ENCODE data around the gene CDON. TPM values are rescaled to one million over a fixed set of nuclear protein-coding genes. Genes with fewer than 3 reads are reported as not detected.

Gene CDON
- total and polyA plus RNA-seq, 2 donors (not counting 1 experiment from before 2014, with no cell fraction given), result 0.01 TPM; not detected in 1

GRCh38 chr11:126063507-126063852 is 814 bp upstream of the CDON start:
- Histone ChIP-seq H3K27me3 (replicated peaks in 1 of 4; ENCODE audit: control extremely low read depth in 1 of 4, control insufficient read depth in 3 of 4, insufficient read depth in 4 of 4, low read length in 3 of 4) (peaks cover 0 to 24% (median 17%) of the 10 kb centered on the region in 4 experiments), H3K27ac (ENCODE audit: low read length in 2 of 2) (no peak overlapping the region), H3K4me3 (ENCODE audit: control extremely low read depth in 1 of 5, extremely low read depth in 1 of 5, insufficient read depth in 1 of 5, low read depth in 2 of 5, low read length in 4 of 5) (peak overlapping the region in 2 of 5 experiments; percentile 63 to 69), H3K9me3 (ENCODE audit: control extremely low read depth in 1 of 3, control insufficient read depth in 2 of 3, insufficient read depth in 1 of 3, low read length in 2 of 3) (peaks cover 0 to 8% (median 2%) of the 10 kb centered on the region in 3 donors), H3K9ac (ENCODE audit: low read length) (peak overlapping the region; percentile 77), H3K4me1 (ENCODE audit: control insufficient read depth in 2 of 2, insufficient read depth in 2 of 2, low read length in 2 of 2) (peaks cover 8 to 10% of the 10 kb centered on the region in 2 donors), H2AFZ (ENCODE audit: insufficient read depth, low read depth, low read length, poor library complexity, severe bottlenecking) (peak overlapping the region; percentile 78), H4K20me1 (ENCODE audit: control insufficient read depth, insufficient read depth, low read length, poor library complexity, severe bottlenecking) (no peaks in the 10 kb centered on the region), H3K36me3 (replicated peaks in 1 of 2; ENCODE audit: control extremely low read depth in 1 of 2, control insufficient read depth in 1 of 2, extremely low read depth in 1 of 2, insufficient read depth in 2 of 2, low read length in 1 of 2) (no peaks in the 10 kb centered on the region), H3K4me2 (replicated peaks; ENCODE audit: low read depth, low read length, poor library complexity, severe bottlenecking) (peak overlapping the region; percentile 90), H3K79me2 (ENCODE audit: control insufficient read depth, insufficient read depth, low read length) (no peaks in the 10 kb centered on the region)
- Mint-ChIP-seq H3K27me3 (peaks cover 50% of the 10 kb centered on the region), H3K4me1 (peaks cover 10% of the 10 kb centered on the region), H3K9me3 (ENCODE audit: insufficient read depth) (no peaks in the 10 kb centered on the region), H3K27ac (no peak overlapping the region), H3K4me3 (peak overlapping the region; percentile 84)
- DNase-seq (no peak), ATAC-seq (ENCODE audit: low read depth) (no peak)
- ChIA-PET POLR2A (no interaction called here), CTCF (interaction anchor here (1.2 kb wide), 1 partner anchor 13 kb away, joined by 3 read pairs; no protein-coding TSS in a partner anchor)
- WGBS (ENCODE audit: insufficient coverage), result 10% methylated on average over 3 of the region's 10 CpGs
- intact Hi-C loops (cut with micrococcal nuclease), result loop anchor here (2.0 to 5.0 kb wide), 2 partner anchors 176 to 205 kb away; partner anchors contain the start of genes FOXRED1, HYLS1 and SRPRA
- TF ChIP-seq EZH2 (IDR thresholded peaks at IDR 0.05; ENCODE audit: borderline replicate concordance, insufficient read depth, low read depth, low read length, poor library complexity, severe bottlenecking), result no peak
- TF ChIP-seq, protein P1, sequence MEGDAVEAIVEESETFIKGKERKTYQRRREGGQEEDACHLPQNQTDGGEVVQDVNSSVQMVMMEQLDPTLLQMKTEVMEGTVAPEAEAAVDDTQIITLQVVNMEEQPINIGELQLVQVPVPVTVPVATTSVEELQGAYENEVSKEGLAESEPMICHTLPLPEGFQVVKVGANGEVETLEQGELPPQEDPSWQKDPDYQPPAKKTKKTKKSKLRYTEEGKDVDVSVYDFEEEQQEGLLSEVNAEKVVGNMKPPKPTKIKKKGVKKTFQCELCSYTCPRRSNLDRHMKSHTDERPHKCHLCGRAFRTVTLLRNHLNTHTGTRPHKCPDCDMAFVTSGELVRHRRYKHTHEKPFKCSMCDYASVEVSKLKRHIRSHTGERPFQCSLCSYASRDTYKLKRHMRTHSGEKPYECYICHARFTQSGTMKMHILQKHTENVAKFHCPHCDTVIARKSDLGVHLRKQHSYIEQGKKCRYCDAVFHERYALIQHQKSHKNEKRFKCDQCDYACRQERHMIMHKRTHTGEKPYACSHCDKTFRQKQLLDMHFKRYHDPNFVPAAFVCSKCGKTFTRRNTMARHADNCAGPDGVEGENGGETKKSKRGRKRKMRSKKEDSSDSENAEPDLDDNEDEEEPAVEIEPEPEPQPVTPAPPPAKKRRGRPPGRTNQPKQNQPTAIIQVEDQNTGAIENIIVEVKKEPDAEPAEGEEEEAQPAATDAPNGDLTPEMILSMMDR (IDR thresholded peaks at IDR 0.05), result no peak
